T-helper 17 cell (primary cell): ENCODE results near the gene GJB3. TPM values are rescaled to one million over a fixed set of nuclear protein-coding genes. Genes with fewer than 3 reads are reported as not detected.

ENCODE experiments used
- ATAC-seq: fragments of 150-1000 bp; cut with Tn5 transposase; 2 replicates; pipeline ENCODE4 v1.10.0; 2021; ENCODE audit warnings: mild to moderate bottlenecking, moderate library complexity
- DNase-seq, 3 donors: peaks; one replicate each; pipeline versions ENCODE4 v3.0.0 to v3.0.0-alpha.2; 2020 to 2021
- H3K9me3 ChIP-seq: one replicate; pipeline ENCODE4 v1.7.0; 2013; ENCODE audit warnings: low read length, mild to moderate bottlenecking; ENCODE audit not compliant: control insufficient read depth, poor library complexity, severe bottlenecking
- H3K27ac Mint-ChIP-seq: one replicate; pipeline ENCODE4 v1.8.0; 2022; ENCODE audit warnings: mild to moderate bottlenecking, moderate library complexity, mixed read lengths
- H3K27me3 Mint-ChIP-seq: one replicate; pipeline ENCODE4 v1.8.0; 2022; ENCODE audit warnings: mixed read lengths
- H3K36me3 Mint-ChIP-seq: one replicate; pipeline ENCODE4 v1.8.0; 2022; ENCODE audit warnings: low read depth, mixed read lengths
- H3K4me1 Mint-ChIP-seq: one replicate; pipeline ENCODE4 v1.8.0; 2022; ENCODE audit warnings: mild to moderate bottlenecking, mixed read lengths
- H3K4me3 Mint-ChIP-seq: one replicate; pipeline ENCODE4 v1.8.0; 2022; ENCODE audit warnings: mild to moderate bottlenecking, moderate library complexity, mixed read lengths
- total RNA-seq, 4 donors: library from RNA in 2 of 4; stranded (reverse) in 2 of 4; gene quantifications; one replicate each; pipeline ENCODE4 v1.2.3 and lab custom pipeline; 2022 to 2026

Gene GJB3
- total RNA-seq, 2 donors from 2014 or later: not detected

DNA sequence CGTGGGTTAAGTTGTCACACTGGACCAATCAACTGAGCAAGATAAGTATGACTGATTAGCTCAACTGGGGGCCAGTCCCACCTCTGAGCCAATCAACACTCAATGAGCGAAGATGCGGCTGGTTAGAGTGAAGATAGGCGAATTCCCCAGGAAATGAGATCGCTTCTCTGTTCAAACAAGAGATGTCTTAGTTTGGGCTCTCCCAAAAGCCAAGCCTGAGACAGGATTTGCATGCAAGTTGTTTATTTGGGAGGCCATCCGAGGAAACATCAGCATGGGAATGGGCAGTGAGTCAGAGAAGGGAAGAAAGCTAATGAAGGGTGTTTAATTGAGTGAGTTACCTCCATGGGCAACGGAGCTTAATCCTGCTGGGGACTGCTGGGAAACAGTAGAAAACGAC, 31.0 kb upstream of the GJB3 start:
- peaks cover 2% of the 10 kb centered on the region for H3K36me3 Mint-ChIP-seq
- H3K27ac Mint-ChIP-seq: no peak overlapping the region
- peaks cover 2% of the 10 kb centered on the region for H3K4me1 Mint-ChIP-seq
- no peak for ATAC-seq
- H3K27me3 Mint-ChIP-seq: peaks cover 42% of the 10 kb centered on the region
- H3K4me3 Mint-ChIP-seq: no peak overlapping the region
- DNase-seq: no peak
- H3K9me3 ChIP-seq: no peaks in the 10 kb centered on the region

GRCh38 chr1:34750610-34751009, 30.4 kb upstream of the GJB3 start:
- ATAC-seq (no peak), DNase-seq (no peak)
- no peaks in the 10 kb centered on the region for H3K9me3 ChIP-seq
- H3K27me3 Mint-ChIP-seq: peaks cover 35% of the 10 kb centered on the region
- peaks cover 2% of the 10 kb centered on the region for H3K36me3 Mint-ChIP-seq
- H3K27ac Mint-ChIP-seq: no peak overlapping the region
- peaks cover 2% of the 10 kb centered on the region for H3K4me1 Mint-ChIP-seq
- H3K4me3 Mint-ChIP-seq: no peak overlapping the region

- H3K4me1 Mint-ChIP-seq: peaks cover 2% of the 10 kb centered on the region
- H3K9me3 ChIP-seq: no peaks in the 10 kb centered on the region
- H3K36me3 Mint-ChIP-seq: peaks cover 2% of the 10 kb centered on the region
- no peak for ATAC-seq
- no peak overlapping the region for H3K4me3 Mint-ChIP-seq
- H3K27ac Mint-ChIP-seq: no peak overlapping the region
- no peak for DNase-seq
- peaks cover 33% of the 10 kb centered on the region for H3K27me3 Mint-ChIP-seq
These were observed 27.9 kb upstream of the GJB3 start for GRCh38 chr1:34753163-34753562.

DNA sequence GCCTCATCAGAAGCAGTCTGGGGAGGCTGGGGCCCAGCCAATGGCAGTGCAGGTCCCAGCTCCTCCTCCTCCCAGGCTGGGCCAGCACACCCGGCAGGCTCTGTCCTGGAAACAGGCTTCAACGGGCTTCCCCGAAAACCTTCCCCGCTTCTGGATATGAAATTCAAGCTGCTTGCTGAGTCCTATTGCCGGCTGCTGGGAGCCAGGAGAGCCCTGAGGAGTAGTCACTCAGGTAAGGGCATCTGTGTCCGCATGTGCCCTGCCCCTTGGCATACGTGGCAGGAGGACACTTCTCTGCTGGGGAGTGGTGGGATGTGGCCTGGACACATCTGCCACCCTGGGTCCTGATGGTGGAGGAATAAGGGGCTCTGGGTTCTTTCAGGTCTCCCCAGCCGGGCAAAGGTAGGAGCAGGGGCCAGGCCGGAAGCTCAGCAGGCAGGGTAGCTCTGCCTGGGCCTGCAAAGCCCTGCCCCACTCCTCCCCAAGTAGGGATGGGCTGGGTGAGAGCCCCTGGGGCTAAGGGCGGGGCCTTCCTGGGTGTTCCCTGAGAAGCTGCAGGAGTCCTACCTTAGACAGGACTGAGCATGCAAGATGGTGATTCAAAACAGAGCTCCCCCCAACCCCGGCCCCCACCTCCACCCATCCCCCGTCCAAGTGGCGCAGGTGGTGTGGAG, 25.9 kb upstream of the GJB3 start, which contains the start of gene GJB5:
GJB5 (plus strand) TSS at position 84 of the 674 bp plus-strand sequence. CDS start 2,284 bp downstream, outside the sequence.
- Mint-ChIP-seq H3K4me1 (no peaks in the 10 kb centered on the region), H3K36me3 (no peaks in the 10 kb centered on the region), H3K4me3 (no peak within 1 kb of the TSS), H3K27me3 (peaks cover 23% of the 10 kb centered on the region), H3K27ac (no peak within 1 kb of the TSS)
- DNase-seq (no peak), ATAC-seq (no peak)
- H3K9me3 ChIP-seq: no peaks in the 10 kb centered on the region

GRCh38 chr1:34755961-34756360, 25.1 kb upstream of the GJB3 start:
- Mint-ChIP-seq H3K27me3 (peaks cover 19% of the 10 kb centered on the region), H3K4me1 (no peaks in the 10 kb centered on the region), H3K4me3 (no peak overlapping the region), H3K27ac (no peak overlapping the region), H3K36me3 (no peaks in the 10 kb centered on the region)
- DNase-seq (no peak), ATAC-seq (no peak)
- no peaks in the 10 kb centered on the region for H3K9me3 ChIP-seq

DNA sequence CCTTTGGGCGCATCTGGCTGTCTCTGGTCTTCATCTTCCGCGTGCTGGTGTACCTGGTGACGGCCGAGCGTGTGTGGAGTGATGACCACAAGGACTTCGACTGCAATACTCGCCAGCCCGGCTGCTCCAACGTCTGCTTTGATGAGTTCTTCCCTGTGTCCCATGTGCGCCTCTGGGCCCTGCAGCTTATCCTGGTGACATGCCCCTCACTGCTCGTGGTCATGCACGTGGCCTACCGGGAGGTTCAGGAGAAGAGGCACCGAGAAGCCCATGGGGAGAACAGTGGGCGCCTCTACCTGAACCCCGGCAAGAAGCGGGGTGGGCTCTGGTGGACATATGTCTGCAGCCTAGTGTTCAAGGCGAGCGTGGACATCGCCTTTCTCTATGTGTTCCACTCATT, 23.6 kb upstream of the GJB3 start:
- DNase-seq (no peak), ATAC-seq (no peak)
- Mint-ChIP-seq H3K27ac (no peak overlapping the region), H3K36me3 (no peaks in the 10 kb centered on the region), H3K27me3 (peaks cover 27% of the 10 kb centered on the region), H3K4me3 (no peak overlapping the region), H3K4me1 (no peaks in the 10 kb centered on the region)
- no peaks in the 10 kb centered on the region for H3K9me3 ChIP-seq

DNA sequence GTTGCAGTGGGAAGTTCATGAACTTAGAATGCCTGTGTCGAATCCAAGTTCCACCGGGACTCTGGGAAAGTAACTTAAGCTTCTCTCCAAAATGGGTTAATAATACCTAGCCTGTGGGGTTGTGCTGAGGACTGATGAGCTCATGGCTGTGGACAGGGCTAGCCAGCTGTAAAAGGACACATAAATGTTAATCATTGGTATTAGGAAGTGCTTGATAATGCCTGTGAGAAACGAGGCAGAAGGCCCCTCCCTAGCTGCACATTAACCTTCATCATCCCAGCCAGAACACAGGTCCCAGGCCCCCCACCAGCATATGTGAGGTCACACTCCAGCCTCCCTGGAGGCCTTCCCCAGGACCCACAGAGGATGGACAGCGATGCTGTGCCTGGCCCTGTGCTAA, 22.3 kb upstream of the GJB3 start:
- Mint-ChIP-seq H3K27me3 (peaks cover 36% of the 10 kb centered on the region), H3K27ac (no peak overlapping the region), H3K36me3 (no peaks in the 10 kb centered on the region), H3K4me3 (no peak overlapping the region), H3K4me1 (no peaks in the 10 kb centered on the region)
- no peaks in the 10 kb centered on the region for H3K9me3 ChIP-seq
- no peak for ATAC-seq
- DNase-seq: no peak

DNA sequence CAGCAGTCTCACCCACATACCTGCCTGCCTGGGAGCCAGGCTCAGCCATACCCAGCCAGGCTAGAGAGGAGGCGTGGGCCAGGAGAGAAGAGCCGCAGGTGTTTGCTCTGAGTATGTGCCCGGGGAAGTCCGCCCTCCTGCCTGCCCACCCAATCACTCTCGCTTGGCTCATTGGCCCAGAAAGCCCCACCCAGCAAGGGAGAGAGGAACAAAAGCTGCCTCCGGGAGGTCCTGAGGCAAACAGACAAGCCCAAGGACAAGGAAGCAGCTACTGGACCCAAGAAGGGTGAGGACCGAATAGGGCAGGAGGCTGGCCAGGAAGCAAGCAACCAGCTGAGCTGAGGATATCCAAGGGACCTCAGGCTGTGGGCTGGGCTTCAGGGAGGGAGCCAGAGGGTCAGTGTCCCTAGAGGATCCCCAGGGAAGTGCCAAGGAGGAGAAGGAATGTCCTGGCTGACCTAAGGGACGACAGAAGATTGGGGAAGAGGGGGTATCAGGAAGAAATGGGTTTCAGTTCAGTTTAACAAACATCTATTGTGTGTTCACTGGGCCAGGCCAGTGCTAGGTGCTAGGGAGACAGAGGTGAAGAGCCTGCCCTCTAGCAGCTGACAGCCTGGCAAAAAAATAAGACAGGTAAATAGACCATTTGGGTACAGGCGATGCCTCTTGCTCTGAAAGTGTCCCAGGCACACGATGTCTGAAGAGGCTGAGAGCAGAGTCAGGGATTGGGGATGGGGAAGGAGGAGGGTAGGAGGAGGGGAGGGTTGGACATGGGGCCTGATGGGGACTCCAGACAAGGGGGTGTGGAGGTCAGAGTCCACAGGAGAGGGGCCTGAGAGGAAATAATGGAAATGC, 21.3 kb upstream of the GJB3 start, which contains the start of gene GJB4:
GJB4 (plus strand) TSS at position 238 of the 855 bp plus-strand sequence. CDS start 1,515 bp downstream, outside the sequence.
- no peaks in the 10 kb centered on the region for H3K4me1 Mint-ChIP-seq
- ATAC-seq (no peak), DNase-seq (no peak)
- no peak within 1 kb of the TSS for H3K4me3 Mint-ChIP-seq
- H3K27ac Mint-ChIP-seq: no peak within 1 kb of the TSS
- peaks cover 37% of the 10 kb centered on the region for H3K27me3 Mint-ChIP-seq
- no peaks in the 10 kb centered on the region for H3K9me3 ChIP-seq
- H3K36me3 Mint-ChIP-seq: no peaks in the 10 kb centered on the region

DNA sequence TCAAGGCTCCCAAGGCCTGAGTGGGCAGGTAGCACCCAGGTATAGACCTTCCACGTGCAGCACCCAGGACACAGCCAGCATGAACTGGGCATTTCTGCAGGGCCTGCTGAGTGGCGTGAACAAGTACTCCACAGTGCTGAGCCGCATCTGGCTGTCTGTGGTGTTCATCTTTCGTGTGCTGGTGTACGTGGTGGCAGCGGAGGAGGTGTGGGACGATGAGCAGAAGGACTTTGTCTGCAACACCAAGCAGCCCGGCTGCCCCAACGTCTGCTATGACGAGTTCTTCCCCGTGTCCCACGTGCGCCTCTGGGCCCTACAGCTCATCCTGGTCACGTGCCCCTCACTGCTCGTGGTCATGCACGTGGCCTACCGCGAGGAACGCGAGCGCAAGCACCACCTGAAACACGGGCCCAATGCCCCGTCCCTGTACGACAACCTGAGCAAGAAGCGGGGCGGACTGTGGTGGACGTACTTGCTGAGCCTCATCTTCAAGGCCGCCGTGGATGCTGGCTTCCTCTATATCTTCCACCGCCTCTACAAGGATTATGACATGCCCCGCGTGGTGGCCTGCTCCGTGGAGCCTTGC, 19.7 kb upstream of the GJB3 start:
- ATAC-seq: no peak

GRCh38 chr1:34761776-34762307, 19.2 kb upstream of the GJB3 start:
- no peak for ATAC-seq
- no peaks in the 10 kb centered on the region for H3K36me3 Mint-ChIP-seq
- H3K27ac Mint-ChIP-seq: no peak overlapping the region
- peaks cover 37% of the 10 kb centered on the region for H3K27me3 Mint-ChIP-seq
- no peak overlapping the region for H3K4me3 Mint-ChIP-seq
- no peaks in the 10 kb centered on the region for H3K9me3 ChIP-seq
- no peak for DNase-seq
- no peaks in the 10 kb centered on the region for H3K4me1 Mint-ChIP-seq

More for the DNA sequence above, 19.7 kb upstream of the GJB3 start:
- H3K36me3 Mint-ChIP-seq: no peaks in the 10 kb centered on the region
- H3K4me3 Mint-ChIP-seq: no peak overlapping the region
- H3K27me3 Mint-ChIP-seq: peaks cover 37% of the 10 kb centered on the region
- DNase-seq: no peak
- no peak overlapping the region for H3K27ac Mint-ChIP-seq
- no peaks in the 10 kb centered on the region for H3K9me3 ChIP-seq
- no peaks in the 10 kb centered on the region for H3K4me1 Mint-ChIP-seq

DNA sequence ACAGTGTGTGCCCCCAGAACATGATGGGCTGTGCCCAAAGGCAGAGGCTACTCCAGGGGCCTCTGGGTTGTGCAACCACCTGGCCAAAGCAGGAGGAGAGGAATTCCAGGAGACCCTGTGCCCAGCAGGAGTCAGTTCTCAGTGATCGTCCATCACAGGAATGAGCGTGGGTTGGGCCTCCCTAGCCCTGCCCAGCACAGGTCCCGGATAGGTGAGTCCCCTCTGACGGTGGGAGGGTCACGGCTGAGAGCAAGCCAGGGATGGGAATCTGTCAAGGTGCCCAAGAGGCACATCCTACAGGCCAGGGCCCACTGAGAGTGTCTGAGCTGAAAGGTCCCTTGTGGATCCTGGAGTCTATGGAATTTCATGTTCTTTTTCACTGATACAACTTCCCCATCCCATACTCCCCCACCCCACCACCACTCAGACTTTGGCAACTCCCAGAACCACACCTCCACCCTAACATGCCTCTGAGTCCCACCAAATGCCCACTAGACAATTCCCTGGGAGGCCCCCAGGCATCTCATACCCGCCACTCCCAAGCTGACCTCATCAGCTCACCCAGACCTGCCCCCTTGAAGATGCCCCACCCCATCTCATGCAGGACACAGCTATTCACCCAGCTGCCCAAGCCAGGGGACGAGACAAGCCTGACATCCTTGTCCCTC, 18.4 kb upstream of the GJB3 start:
- H3K36me3 Mint-ChIP-seq: no peaks in the 10 kb centered on the region
- DNase-seq: no peak
- H3K4me3 Mint-ChIP-seq: no peak overlapping the region
- H3K9me3 ChIP-seq: no peaks in the 10 kb centered on the region
- H3K27me3 Mint-ChIP-seq: peaks cover 32% of the 10 kb centered on the region
- no peak overlapping the region for H3K27ac Mint-ChIP-seq
- no peak for ATAC-seq
- H3K4me1 Mint-ChIP-seq: no peaks in the 10 kb centered on the region

GRCh38 chr1:34763142-34763781, 17.8 kb upstream of the GJB3 start:
- H3K36me3 Mint-ChIP-seq: no peaks in the 10 kb centered on the region
- ATAC-seq (no peak), DNase-seq (no peak)
- H3K4me1 Mint-ChIP-seq: no peaks in the 10 kb centered on the region
- H3K9me3 ChIP-seq: no peaks in the 10 kb centered on the region
- H3K4me3 Mint-ChIP-seq: no peak overlapping the region
- peaks cover 26% of the 10 kb centered on the region for H3K27me3 Mint-ChIP-seq
- no peak overlapping the region for H3K27ac Mint-ChIP-seq
